Measurements from ENCODE around the gene LRRC10.

LRRC10 gene

GRCh38 chr12:69651922-69652321 is 41.2 kb upstream of the LRRC10 start:
- Histone ChIP-seq H3K4me3 (no peak overlapping the region), H3K27ac (no peak overlapping the region)
- no peak for TF ChIP-seq CTCF (IDR thresholded peaks at IDR 0.05)
- no peak for DNase-seq (ENCODE audit: low spot score)

DNA sequence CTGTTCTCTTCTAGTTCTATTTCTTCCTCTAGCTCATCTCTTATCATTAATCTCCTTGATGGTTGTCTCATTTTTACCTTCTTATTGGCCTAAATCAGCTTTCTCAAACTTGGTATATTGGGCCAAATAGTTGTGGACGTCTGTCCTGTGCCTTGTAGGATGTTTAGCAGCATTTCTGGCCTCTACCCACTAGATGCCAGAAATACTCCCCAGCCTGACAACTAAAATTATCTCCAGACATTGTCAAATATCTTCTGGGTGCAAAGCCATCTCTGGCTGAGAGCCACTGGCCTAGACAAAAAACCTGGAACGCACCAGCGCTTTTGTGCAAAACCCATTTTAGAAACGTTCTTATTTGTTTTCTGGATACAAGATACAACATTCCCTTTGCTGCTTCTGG is 38.8 kb upstream of the LRRC10 start:
- no peak overlapping the region for H3K4me3 ChIP-seq
- DNase-seq (ENCODE audit: low spot score): no peak
- no peak for TF ChIP-seq CTCF (IDR thresholded peaks at IDR 0.05)

DNA sequence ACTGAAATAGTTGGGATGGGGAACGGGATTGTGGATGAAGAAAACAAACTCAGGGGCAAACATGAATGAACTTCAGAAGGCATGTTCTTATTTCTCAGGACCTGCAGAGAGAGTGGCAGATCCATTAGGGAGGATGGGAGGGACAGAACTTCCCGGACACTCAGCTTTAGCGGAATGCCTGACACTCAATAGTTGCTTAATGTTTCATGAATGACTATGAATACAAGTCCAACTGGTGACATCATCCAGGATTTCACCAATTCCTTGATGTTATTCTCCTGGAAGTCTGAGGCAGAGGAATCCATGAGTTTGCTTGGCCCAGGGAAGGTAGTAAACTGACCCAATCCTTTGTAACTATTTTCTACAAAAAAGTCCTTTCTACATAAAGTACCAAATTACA is 37.8 kb upstream of the LRRC10 start:
- no peak for TF ChIP-seq CTCF (IDR thresholded peaks at IDR 0.05)
- DNase-seq (ENCODE audit: low spot score): no peak
- no peak overlapping the region for H3K4me3 ChIP-seq
- no peak overlapping the region for H3K27ac ChIP-seq

More for the DNA sequence above, 38.8 kb upstream of the LRRC10 start:
- H3K27ac ChIP-seq: no peak overlapping the region

DNA sequence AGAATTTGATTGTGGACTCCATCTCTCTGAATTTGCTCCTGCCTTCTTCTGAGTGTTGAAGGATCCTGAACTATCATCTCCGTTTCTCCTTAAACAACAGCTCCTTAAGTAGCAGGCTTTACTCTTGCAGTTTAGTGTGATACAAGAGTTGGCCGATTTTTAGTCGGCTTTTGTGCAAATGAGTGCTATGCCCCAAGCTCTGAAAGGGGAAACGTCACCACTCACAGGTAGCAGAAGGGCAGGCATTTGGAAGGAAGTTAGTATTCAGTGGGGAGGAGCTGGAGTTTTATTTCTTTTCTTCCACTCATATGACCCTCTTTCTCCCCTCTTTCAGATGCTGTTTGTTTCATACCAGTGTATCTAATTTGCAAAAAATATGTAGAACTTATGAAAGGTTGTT is 36.5 kb upstream of the LRRC10 start:
- DNase-seq (ENCODE audit: low spot score): no peak
- no peak for TF ChIP-seq CTCF (IDR thresholded peaks at IDR 0.05)

GRCh38 chr12:69645031-69645430 is 34.3 kb upstream of the LRRC10 start:
- no peak overlapping the region for H3K27ac ChIP-seq
- TF ChIP-seq CTCF (IDR thresholded peaks at IDR 0.05): no peak
- DNase-seq (ENCODE audit: low spot score): no peak
- H3K4me3 ChIP-seq: no peak overlapping the region

More for the DNA sequence above, 36.5 kb upstream of the LRRC10 start:
- no peak overlapping the region for H3K27ac ChIP-seq
- H3K4me3 ChIP-seq: no peak overlapping the region

DNA sequence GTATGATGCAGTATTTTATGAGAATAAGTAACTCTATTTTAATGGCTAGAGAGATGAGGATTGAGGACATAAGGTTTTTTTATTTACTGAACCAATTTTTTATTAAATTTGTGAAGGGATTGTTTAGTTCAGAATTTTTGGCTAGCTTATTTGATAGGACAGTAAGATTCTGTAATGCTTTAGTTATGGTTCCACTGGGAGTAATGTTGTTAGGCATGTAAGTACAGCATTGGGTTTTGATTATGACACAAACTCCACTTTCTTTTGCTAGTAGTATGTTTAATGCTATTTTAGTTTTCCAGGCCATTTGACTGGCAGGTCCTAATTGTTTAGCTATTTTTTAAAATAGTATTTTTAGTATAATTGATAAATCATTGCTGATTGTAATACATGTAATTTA is 33.8 kb upstream of the LRRC10 start:
- DNase-seq (ENCODE audit: low spot score): no peak
- no peak for TF ChIP-seq CTCF (IDR thresholded peaks at IDR 0.05)
- Histone ChIP-seq H3K4me3 (no peak overlapping the region), H3K27ac (no peak overlapping the region)

GRCh38 chr12:69642531-69642930 is 31.8 kb upstream of the LRRC10 start:
- Histone ChIP-seq H3K27ac (no peak overlapping the region), H3K4me3 (no peak overlapping the region)
- DNase-seq (ENCODE audit: low spot score): no peak
- TF ChIP-seq CTCF (IDR thresholded peaks at IDR 0.05): no peak
